ENCODE measurements around the gene DAPK2.

Gene DAPK2

GRCh38 chr15:64052925-64053491 lies 6.7 kb upstream of the DAPK2 start:
- no peak for DNase-seq

GRCh38 chr15:64051407-64052259 lies 5.3 kb upstream of the DAPK2 start:
- DNase-seq, result no peak

- DNase-seq, result no peak
Observed at GRCh38 chr15:64051093-64051402, 4.8 kb upstream of the DAPK2 start.

GRCh38 chr15:64050281-64051092 lies 4.2 kb upstream of the DAPK2 start:
- no peak for DNase-seq

GRCh38 chr15:64048781-64049460 lies 2.6 kb upstream of the DAPK2 start:
- DNase-seq, result no peak

- no peak for DNase-seq
Observed at GRCh38 chr15:64045774-64046420, 388 bp downstream of the DAPK2 start.

GRCh38 chr15:64045101-64045435 lies 1.2 kb downstream of the DAPK2 start:
- no peak for DNase-seq

GRCh38 chr15:64044300-64045100 lies 1.8 kb downstream of the DAPK2 start:
- DNase-seq, result no peak

- DNase-seq, result no peak
Observed at GRCh38 chr15:64038878-64039610, 7.2 kb downstream of the DAPK2 start.

- no peak for DNase-seq
Observed at GRCh38 chr15:64037966-64038365, 8.3 kb downstream of the DAPK2 start.

- DNase-seq, result no peak
Observed at GRCh38 chr15:64037116-64037515, 9.2 kb downstream of the DAPK2 start.

GRCh38 chr15:64035525-64035924 lies 10.8 kb downstream of the DAPK2 start:
- DNase-seq, result no peak

GRCh38 chr15:64034519-64034918 lies 11.8 kb downstream of the DAPK2 start:
- DNase-seq, result no peak

GRCh38 chr15:64032329-64032728 lies 14.0 kb downstream of the DAPK2 start:
- DNase-seq, result no peak

- no peak for DNase-seq
Observed at GRCh38 chr15:64030123-64030522, 16.2 kb downstream of the DAPK2 start.

GRCh38 chr15:64029633-64030032 lies 16.7 kb downstream of the DAPK2 start:
- no peak for DNase-seq

- no peak for DNase-seq
Observed at GRCh38 chr15:64029110-64029509, 17.2 kb downstream of the DAPK2 start.

GRCh38 chr15:64026591-64026990 lies 19.7 kb downstream of the DAPK2 start:
- no peak for DNase-seq

- DNase-seq, result no peak
Observed at GRCh38 chr15:64024172-64025050, 21.9 kb downstream of the DAPK2 start.

- no peak for DNase-seq
Observed at GRCh38 chr15:64023220-64023619, 23.1 kb downstream of the DAPK2 start.

Data from CD4-positive, alpha-beta T cell treated with Interleukin-6 for 4 hours (primary cell).